T-helper 22 cell (primary cell): Measurements from ENCODE around the gene TUBGCP2.

Source experiments
- DNase-seq: peaks from one replicate; pipeline ENCODE4 v3.0.0-alpha.2; 2020; ENCODE audit warnings: low read depth

The TUBGCP2 gene, protein sequence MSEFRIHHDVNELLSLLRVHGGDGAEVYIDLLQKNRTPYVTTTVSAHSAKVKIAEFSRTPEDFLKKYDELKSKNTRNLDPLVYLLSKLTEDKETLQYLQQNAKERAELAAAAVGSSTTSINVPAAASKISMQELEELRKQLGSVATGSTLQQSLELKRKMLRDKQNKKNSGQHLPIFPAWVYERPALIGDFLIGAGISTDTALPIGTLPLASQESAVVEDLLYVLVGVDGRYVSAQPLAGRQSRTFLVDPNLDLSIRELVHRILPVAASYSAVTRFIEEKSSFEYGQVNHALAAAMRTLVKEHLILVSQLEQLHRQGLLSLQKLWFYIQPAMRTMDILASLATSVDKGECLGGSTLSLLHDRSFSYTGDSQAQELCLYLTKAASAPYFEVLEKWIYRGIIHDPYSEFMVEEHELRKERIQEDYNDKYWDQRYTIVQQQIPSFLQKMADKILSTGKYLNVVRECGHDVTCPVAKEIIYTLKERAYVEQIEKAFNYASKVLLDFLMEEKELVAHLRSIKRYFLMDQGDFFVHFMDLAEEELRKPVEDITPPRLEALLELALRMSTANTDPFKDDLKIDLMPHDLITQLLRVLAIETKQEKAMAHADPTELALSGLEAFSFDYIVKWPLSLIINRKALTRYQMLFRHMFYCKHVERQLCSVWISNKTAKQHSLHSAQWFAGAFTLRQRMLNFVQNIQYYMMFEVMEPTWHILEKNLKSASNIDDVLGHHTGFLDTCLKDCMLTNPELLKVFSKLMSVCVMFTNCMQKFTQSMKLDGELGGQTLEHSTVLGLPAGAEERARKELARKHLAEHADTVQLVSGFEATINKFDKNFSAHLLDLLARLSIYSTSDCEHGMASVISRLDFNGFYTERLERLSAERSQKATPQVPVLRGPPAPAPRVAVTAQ

DNA sequence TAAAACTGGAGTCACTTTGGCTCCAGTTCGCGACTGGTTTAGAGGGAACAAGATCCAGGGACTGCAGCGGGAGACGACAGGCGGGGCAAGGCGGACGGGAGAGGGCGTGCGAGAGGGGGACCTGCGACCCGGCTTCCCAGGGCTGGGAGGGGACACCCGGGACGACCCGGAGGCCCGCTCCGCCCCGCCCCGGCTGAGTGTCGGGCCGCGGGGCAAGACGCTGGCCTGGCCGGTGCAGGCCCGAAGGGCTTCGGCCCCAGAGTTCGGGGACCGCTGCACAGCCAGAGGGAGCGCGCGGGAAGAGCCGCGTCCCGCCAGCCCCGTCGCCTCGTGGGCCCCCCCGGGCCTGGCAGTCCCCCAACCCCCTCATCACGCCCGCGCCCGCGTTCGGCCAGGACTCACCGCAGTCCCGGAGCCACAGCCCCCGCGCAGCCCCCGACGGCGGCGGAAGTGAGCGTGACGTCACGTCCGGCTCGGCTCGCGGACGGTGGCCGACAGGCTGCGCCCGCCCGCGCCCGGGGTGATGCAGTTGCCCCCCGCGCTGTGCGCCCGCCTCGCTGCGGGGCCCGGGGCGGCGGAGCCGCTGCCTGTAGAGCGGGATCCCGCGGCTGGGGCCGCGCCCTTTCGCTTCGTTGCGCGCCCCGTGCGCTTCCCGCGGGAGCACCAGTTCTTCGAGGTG lies at the start of gene TUBGCP2, which contains the start of gene ZNF511:
TUBGCP2 (minus strand) TSS at position 452 of the 679 bp plus-strand sequence. CDS start 5,931 bp downstream, outside the sequence.
ZNF511 (plus strand) TSS at position 494 of the 679 bp plus-strand sequence; CDS start at position 524, 30 bp downstream.
- DNase-seq, result peak; percentile 80

DNA sequence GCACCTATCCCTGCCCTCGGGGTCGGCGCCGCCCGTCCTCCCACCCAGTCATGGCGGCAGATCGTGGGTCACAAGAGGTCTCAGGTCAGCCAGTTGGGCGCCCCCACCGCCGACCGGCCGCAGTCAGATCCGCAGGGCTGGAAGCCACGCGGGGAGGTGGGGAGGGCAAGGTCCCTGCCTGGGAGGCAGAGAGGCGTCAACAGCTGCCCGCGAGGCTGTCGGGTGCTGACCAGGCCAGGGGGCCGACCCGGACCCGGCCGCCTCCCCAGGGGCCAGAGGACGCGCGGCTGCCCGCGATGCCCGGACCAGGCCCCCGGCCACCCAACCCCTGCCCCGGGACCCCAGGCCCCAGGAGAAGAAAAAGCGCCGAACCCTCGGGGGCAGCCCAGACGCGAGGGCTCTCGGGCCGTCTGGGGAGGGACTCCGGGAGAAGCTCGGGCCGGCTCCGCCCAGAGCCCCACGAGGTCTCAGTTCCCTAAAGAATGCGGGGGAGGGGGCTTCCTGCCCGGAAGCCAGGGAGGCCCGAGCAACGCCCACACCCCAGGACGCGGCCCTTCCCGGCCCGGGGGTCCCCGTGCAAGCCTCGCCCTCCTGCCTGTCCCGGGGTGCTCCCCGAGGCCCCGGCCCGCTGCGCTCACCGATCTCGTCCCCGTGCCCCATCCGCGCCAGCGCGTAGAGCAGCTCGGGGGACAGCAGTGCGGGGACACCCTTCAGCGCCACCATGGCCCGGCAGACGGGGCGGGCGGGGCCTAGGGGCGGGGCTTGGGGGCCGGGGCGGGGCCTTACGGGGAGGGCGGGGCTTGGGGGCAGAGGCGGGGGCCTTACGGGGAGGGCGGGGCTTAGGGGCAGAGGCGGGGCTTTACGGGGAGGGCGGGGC lies 48.9 kb upstream of the TUBGCP2 start, which contains the start of gene FUOM:
FUOM (minus strand) TSS at position 735 of the 877 bp plus-strand sequence; CDS start at position 723, 12 bp downstream.
- DNase-seq, result peak; percentile 62

DNA sequence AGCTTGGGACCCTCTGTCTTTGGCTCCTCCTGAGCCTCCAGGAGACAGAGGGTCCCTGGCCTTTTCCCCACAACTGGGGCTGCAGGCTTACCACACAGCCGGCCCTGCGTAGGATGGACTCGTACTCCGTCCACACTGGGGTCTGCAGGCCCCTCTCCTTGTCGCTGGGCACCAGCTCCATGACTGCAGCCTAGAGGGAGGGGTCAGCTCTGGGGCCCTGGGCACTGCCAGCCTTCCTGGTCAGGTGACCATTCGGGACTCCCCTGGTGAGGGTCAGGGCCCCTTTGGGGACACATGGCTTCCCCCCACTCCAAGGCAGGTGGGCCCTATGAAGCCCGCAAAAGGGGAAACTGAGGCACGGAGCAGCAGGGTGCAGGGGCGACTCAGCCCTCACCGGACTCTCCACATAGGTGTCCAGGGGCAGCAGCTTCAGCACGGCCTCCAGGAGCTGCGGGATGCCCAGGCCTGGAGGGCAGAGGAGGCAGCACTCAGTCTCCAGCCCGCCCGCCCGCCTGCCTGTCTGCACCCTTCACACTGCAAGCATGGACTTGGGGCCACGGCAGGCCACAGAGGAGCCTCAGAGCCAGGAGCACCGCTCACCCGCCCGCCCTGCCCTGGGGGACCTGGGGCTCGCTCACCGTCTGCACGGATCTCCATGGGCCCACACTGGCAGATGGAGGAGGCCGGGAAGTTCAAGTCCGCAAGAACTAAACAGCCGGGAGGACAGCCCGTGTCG lies 48.0 kb upstream of the TUBGCP2 start:
- DNase-seq, result no peak

DNA sequence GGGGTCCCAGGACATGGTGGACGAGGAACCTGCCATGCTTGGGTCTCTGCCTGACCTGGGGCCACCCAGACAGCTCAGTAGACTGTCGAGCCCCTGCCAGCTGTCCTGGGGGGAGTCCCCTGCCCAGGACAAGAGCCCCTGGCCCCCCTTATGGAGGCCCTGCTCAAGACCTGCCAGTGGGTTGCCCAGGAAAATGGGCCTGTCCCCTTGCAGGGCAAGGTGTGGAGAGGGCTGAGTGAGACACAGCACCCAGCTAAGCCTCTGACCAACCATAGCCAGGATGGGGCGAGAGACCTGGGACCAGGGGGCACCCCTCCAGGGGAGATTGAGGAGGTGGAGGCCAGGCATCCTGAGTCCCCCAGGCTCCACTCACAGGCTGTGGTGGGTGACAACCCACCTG lies 47.3 kb upstream of the TUBGCP2 start:
- DNase-seq, result no peak

DNA sequence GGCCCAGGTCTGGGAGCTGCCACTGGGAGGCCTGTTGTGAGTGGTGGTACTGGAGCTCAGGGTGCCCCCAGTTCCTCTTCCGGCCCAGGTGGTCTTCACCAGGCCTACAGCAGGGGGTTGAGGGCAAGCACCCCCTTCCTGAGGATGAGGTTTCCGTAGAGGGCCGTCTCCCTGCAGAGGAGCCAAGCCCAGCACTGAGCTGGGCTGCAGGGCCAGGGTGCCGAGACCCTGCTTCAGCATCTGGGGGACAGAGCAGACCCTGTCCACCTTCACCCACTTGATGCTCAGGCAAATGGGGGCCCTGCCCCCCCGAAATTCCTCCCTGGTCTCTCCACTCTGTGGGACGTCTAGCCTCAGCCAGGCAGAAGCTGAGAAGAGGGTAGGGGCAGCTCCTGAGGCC lies 46.6 kb upstream of the TUBGCP2 start:
- DNase-seq, result no peak

DNA sequence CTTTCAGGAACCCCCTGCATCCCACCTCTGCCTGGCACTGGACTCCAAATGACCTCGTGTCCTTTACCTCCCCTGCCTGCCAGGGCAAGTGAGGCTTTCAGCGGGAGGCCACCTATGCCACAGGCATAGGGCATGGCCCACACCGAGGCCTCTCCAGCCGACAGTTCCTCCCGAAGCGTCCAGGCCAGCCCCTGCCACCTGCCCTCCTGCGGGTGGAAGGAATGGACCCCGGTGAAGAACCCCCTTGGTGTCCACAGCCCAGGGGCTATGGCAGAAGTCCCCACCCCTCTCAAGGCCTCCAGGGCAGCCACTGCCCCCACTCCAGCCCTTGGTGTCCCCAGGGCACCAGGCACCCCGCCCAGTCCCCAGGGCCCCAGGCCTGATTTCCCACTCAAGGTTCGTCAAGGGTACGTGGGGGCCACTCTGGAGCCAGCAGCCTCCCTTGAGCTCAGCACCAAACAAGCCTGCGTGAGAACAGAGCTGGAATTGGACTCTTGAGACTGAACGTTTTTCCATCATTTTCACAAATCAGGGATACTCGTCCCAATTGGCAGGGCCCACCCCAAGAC lies 46.1 kb upstream of the TUBGCP2 start:
- DNase-seq, result no peak

DNA sequence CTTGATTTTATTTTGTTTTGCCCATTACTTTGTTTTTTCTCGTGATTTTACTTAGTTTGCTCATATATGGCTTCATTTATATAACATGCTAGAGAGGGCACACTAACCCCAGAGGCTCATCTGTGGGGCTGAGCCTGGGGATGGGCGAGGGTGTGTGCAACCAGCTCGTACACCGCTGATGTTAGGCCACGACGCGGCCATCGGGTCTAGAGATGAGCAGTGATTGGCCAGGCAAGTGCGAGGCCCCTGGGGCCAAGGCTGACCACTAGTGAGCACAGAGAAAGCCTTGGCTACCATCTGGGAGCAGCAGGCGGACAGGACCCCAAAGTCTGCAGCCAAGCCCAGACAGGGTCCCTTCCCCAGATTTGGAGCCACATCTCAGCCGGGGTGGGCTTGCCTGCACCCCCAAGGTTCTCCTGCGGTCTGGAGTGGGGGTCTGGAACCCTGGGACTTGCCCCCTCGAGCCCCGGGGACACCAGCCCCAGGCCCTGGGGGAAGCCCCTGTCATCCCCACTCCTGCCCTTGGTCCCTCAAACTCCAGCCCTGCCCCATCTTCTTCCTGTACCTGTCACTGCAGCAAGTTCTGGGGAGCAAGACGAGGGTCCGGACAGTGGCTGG lies 45.4 kb upstream of the TUBGCP2 start:
- DNase-seq, result no peak

DNA sequence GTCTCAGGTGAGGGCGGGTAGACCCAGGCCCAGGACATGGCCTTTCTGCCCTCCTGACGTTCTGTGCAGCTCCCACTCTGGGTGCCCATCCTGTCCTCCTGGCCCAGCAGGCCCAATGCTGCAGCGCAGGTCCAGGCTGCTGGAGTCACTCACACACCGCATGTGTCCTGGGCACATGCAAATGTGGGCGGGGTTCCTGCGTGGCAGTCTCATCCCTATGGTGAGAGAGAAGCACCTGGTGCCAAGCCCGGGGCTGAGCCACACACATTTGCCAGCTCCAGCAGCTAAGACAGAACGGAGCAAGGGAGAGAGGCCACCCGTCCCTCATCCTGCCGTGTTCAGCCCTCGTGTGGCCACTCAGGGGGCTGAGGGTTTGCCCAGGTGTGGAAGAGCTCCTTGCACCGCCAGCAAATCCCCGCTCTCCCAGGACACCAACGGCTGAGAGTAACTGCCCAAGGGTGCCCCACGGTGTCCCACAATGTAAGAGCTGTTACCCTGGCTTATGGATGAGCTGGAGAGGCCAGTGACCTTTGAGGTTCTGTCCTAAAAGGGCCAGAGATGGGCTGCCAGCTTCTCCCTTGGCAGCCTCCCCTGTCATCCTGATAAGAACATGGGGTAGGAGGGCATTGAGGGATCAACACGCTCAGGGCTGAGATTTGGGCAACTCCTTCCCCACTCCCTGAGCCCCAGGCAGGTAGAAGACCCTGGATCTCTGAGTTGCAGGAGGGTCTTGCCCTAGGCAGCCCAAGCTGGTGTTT lies 44.7 kb upstream of the TUBGCP2 start:
- no peak for DNase-seq

DNA sequence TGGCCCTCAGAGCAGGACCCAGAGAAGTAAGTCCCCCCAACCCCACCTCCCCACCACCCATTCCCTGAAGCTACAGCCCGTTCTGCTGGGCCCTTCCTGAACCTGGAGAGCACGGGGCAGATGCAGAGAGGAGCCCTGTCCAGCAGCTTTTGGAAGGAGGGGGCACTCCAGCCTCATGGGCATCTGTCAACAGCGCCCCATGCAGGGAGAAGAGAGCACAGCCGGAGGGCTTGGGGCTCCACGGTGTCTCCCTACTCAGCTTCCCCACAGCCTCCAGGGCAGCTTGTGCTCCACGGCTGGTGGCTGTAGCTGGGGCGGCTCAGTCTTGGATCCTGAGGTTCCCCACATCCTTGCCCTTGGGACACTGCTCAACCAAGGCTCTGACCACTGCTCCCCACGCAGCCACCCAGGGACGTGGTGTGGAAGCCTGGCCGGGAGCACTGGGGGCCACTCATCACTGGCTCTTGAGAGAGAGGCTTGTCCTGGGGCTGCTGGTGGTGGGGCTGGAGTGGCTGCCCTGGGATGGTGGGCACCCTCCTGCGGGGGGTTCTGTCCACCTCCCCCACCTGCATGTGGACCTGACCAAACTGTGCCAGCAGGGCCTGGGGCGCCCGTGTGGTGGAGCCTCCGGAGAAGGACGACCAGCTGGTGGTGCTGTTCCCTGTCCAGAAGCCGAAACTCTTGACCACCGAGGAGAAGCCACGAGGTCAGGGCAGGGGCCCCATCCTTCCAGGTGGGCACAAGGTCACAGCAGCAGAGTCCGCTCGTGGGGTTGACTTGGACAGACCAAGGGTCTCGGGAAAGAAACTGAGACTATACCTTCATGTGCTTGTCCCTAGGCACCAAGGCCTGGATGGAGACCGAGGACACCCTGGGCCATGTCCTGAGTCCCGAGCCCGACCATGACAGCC lies 43.0 kb upstream of the TUBGCP2 start:
- DNase-seq, result no peak

DNA sequence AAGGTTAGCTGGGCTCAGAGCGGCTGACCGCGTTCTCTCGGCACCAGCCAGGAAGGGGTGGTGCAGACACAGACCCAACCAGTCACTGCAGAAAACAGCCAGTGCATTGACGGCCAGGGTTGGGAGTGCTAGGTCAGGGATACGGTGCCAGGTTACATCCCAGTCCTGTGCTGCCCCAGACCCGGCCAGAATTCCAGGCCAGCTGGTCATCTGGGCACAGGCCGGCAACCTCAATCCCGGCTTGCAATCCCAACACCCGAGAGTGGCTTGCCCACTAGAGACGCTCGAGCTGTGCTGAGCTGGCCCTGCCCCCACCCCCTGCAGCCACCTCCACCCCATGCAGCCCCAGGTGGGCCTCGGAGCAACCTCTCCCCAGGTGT lies 42.3 kb upstream of the TUBGCP2 start:
- no peak for DNase-seq

DNA sequence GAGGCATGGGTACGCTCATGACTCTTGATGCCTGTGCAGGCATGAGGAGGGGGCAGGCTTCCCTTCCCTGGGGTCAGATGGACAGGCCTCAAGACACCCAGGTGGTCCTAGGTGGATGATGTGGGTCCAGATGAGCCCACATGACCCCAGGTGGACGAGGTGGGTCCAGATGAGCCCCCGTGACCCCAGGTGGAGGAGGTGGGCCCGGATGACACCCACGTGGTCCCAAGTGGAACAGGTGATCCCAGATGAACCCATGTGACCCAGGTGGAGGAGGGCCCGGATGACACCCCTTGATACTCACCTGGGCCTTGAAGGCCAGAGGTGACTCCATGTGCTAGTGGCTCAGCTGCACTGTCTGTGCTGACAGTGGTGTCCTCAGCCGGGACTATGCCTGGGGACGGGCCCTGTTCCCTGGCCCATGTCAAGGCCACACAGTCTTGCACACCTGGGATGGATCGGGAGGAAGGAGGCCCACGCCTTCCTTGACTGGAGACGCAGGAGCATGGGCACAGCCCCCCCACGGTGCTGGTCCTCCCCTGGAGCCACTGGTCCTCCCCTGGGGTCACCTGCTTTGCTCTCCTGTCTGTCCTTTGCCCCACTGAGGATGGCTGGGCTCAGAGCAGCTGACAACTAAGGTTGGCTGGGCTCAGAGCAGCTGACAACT lies 41.7 kb upstream of the TUBGCP2 start:
- DNase-seq, result no peak

DNA sequence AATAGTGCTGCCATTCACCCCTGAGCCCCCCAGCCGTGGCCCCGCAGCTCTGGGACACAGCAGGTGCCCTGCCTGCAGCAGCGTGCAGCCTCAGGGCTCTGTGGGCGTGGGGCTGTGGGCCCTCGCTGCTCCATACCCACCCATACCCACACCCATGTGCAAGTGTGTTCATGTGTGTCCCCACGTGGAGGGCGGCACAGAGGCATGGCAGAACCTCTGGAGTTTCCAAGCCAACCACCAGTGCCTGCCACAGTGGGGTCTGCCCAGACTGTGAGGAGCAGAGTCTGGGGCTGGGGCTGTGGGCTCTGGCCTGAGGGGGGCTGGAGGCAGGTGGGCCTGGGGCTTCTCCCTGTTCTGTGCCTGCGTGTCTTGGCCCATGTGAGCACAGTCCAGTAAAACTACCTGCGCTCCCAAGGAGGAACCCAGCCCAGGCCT lies 40.9 kb upstream of the TUBGCP2 start:
- DNase-seq, result no peak

DNA sequence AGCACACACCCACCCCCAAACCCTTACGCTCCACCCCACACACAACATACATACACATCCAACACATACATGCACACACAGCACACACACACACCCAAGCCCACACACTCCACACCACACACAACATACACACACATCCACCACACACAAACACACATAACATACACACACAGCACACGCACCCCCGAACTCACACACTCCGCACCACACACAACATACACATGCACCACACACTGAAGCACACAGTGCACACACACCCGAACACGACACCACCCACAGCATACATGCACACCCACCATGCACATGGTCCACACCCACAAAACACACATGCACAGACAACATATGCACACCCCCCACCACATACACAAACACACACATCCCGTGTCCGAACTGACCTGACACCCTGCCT lies 40.5 kb upstream of the TUBGCP2 start:
- DNase-seq, result no peak

DNA sequence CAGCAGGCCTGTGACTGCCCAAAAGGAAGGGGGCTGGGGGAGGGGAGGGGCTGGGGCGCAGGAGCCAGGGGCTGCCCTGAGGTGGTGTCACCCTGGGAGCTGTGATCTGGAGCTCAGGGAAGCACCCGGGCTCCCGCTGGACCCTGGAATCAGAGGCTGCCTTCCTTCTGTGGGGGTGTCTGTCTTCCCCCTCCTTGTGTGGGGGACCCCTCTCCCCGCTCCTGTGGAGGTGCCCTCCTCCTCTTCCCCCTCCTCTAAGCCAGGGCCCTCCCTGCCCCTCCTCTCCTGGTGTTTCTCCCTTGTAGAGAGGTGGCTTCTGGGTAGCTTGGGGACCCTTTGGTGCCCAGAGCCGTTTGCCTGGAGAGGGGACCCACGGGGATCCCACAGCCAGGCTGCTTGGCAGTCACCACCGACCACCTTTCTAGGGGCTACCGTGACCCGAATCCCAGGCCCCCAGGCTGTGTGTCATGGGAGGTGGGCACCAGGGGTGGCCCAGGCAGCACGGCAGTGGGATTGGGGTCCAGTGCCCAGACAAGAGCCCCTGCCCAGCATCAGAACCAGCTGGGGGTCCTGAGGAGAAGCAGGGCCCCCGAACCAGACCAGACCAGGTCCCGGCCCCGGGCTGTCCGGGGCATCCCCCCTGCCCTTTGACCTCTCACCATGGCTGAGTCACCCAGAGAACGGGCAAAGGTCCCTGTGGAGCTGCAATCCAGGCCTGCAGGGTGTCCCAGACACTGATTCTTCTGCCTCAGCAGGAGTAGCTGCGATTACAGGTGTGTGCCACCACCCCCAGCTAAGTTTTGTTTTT lies 39.2 kb upstream of the TUBGCP2 start:
- DNase-seq, result no peak

DNA sequence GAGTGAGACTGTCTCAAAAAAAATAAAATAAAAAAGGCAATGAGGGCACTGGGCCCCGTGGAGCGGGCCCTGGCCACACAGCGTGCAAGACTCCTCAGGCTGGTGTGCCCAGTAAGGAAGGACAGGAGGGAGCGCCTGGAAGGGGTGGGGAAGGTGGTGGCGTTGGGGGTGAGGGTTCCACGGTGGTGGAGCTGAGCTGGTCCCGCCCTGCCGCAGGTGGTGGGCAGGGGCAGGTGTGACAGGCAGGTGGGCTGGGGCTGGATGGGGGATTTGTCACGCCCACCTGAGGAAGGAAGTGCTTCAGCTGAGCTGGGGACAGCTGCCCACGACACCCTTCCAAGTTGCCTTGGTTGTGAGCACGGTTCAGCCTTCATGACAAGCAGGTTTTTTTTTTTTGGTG lies 37.7 kb upstream of the TUBGCP2 start:
- no peak for DNase-seq

DNA sequence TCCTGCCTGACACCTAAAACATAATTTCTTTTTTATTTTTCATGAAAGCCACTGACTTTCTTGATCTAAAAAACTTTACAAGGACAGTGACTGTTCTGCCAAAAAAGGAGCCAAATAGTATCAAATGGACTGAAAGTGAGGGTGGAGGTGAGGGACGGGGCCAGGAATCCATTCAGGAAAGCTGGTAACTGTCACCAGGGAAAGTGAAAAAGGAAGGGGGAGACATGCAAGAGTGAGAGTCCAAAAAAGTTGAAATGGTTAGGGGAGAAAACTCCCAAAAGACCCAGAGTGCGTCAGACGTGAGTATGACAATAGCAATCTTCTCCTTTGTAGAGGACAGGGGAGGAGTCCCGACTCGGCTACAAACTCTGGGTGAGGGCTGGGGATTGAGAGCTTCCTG lies 35.6 kb upstream of the TUBGCP2 start:
- no peak for DNase-seq
